ELR (cell line): ENCODE measurements around the gene AFG1L.

Experiments
- DNase-seq: peaks from one replicate; pipeline ENCODE4 v3.0.0-alpha.2; 2015; ENCODE audit warnings: low read depth

Gene AFG1L

DNA sequence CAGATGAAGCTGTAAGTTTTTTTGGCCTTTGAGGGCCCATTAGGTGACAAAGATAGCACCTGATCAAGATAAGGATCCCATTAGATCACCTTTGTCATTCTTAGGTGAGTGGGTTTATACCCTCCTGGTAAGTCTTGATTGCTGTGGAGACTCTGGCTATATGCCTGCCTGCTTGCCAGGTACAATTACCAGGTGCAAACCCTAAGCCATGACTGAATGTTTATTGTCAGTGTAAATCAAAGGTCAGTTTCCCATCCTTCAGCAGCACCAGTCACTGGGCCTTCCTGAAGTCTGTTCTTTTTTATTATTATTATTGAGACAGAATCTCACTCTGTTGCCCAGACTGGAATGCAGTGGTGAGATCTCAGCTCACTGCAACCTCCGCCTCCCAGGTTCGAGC, 159.5 kb downstream of the AFG1L start:
- no peak for DNase-seq

DNA sequence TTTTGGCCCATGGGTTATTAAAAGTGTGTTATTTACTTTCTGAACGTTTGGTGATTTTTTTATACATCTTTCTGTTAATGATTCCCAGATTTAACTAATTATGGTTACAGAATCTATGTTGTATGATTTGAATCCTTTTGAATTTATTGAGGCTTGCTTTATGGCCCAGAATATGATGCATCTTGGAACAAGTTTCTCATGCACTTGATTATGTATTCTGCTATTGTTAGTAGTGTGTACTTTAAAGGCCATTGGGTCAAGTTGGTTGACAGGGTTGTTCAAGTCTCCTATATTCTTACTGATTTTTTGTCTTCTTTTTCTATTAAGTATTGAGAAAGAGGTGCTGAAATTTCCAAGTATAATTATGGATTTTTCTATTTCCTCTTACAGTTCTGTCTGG, 160.8 kb downstream of the AFG1L start:
- no peak for DNase-seq

DNA sequence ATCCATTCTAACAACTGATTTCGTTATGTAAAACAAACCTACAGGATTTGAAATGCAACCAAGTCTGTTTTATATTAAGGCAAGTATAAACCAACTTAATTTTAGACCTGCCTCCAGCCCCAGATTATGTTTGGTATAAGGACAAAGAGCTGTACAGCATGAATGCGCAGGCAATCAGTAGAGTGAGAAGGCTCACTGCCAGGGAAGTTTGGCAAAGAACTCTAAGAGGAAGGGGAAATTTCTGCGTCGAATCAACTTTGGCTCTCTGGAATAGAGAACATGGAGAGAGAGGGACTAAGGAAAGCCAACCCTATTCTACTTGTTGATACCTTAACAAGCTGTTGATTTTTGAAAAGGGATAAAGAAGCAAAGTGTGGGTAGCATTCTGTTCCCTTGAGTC, 168.9 kb downstream of the AFG1L start:
- no peak for DNase-seq

DNA sequence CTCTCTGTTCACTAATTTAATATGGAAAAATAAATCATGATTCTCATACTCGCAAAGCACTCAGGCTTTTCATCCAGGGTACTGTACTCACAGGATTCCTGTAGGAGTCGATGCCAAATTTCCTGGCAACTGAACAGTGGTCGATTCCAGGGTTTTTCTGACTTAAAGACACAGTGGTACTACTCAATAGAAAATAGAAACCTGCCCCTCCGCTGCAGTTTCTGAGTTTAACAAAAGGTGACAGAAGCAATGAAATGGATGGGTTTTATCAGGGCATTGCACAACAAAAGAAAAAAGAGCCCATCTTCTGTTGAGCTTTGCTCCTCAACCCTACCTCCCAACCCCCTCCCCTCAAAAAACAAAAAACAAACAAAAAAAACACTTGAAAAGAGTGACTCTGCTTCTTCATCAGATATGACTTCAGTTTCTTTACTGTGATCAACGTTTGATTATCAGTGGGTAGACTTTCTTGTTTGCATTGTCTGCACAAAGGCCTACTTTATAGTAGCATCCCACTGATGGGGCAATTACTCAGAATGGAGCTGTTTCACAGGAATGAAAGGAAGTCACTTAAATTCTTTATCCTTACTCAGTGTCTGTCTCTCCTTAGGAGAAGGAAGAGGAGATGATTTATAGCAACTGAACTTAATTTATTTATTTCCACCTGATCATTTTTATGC, 169.7 kb downstream of the AFG1L start:
- peak; percentile 48 for DNase-seq

DNA sequence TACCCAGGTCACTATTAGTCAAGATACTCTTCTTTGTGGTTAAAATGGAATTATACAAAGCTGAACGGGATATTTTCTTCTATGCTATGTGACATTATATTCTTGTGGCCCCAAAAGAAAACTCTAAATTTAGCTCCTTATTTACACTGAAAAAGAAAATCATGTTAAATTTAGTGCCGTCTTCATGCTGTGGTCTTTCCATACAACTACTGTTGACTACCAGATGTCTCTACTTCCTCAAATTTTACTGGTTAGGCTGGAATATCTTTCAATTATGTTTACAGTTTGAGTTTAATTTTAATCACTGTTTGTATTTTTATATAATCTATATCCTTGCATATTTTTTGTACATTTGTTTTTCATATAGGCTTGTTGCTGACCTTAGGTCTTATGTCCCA, 170.2 kb downstream of the AFG1L start:
- no peak for DNase-seq

DNA sequence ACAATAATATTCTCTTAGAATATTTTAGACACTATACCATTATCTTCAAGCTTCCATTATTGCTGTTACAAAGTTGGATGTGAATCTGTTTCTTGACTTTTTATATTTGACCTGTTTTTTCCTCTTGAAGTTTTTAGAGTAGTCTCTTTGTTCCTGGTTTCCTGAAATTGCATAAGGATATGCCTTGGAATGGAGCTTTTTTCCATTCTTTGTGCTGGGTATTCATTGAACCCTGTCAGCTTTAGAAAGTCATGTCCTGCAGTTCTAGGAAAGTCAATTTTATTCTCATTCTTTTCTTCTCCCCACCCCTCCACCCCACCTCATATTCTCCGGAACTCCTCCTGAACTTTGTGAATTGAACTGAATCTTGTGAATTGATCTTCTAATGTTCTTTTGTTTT, 173.5 kb downstream of the AFG1L start:
- no peak for DNase-seq

DNA sequence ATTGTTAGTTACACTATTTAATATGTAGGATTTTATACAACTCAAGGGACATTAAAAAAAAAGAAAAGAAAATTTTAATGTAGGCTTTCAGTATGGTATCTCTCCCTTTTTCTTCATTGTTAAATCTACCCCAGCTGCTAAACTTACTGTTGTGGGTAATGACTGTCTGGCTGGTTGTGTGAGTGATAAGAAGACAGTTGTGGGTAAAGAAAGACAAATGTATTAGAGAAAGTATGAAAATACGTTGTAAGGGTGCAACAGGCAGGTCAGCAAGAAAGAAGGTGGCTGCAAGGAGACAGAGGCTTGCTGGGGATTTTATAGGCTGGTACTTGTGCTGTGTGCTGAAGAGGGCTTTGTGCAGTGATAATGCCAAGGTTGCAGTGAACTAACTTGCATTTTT, 174.5 kb downstream of the AFG1L start:
- DNase-seq = no peak

DNA sequence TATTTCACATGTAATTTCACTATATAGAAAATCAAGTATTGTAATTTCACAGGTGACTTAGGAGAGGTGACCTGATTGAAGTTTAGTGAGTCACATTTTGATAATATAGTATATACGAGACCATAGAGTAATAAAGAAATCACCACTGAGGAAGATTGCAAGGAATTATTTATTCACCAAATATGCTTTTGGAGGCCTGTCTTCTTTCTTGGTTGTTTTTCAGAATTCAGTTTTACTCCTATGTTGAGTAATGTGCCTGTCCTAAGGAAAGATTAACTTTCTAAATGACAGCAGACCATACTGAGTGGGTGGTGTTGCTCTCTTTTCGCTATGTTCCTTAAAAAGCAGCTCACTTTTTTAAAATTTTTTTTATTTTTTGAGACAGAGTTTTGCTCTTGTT, 178.3 kb downstream of the AFG1L start:
- DNase-seq = no peak

DNA sequence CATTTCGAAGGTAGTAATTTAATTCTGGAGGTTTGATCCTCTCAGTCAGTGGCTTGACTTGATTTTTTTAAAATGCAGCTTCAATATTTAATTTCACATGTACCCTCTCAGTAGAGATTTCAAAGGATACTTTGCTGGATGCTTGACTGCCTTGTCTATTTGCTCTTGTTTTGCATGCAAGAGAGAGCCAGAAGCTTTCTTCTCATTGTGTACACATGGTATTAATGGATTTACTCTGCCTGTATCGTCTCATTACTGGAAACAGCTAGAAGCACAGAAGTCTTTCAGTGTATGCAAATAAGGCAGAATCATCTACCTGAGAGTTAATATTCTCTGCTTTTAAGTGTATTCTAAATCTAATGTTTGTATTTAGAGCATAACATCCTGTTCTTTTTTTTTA, 181.5 kb downstream of the AFG1L start:
- DNase-seq = no peak

DNA sequence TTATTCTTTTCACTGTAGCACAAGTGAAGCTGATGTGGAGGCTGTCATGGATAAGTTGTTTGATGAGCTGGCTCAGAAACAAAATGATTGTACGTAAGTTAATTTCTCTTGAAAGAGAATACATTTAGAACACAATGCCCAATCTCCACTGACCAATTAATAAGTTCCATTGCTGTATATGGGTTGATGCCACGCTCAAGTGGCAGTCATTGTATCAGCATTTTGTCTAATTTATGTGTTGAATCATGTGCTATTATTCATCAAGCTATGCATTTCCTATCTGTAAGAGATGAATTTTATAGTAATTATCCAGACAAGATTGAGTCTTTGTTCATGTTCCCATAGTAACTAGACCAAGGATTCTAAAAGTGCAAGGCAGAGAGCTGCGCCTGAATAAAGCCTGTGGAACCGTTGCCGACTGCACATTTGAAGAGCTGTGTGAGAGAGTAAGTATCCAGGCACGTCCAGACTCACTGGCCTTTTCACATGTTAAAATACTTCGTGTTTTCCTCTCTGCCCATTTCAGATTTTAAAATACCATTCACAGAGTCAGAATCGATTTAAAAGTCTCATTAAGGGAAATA, 182.1 kb downstream of the AFG1L start:
- DNase-seq = no peak

DNA sequence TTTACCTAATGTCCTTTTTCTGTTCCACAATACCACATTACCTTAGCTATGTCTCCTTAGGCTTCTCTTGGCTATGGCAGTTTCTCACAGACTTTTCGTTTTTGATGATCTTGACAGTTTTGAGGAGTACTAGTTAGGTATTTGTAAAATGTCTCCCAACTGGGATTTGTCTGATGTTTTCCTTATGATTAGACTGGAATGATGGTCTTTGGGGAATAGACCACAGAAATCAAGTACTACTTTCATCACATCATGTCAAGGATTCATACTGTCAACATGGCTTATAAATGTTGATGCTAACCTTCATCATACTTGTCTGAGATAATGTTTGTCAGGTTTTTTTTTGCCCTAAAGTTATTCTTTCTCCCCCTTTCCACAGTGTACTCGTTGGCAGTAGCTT, 187.7 kb downstream of the AFG1L start:
- DNase-seq = no peak

DNA sequence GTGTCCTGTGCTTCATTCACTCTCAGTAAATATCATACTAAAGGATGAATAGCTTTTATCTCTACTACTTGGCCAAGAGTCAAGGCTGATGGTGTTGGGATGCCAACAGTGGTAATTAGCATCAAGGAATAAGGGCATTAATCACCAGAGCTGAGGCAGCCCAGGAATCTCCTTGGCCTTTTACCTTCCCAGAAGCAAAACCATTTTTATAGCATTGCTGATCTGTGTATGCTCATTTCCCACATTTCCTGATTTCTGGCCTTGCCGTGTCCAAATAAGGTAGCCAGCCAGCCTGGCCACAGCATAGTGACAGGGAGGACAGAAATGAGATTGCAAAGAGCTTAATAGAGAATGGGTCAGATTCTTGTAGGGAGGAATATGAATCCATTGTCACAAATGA, 189.2 kb downstream of the AFG1L start:
- no peak for DNase-seq

DNA sequence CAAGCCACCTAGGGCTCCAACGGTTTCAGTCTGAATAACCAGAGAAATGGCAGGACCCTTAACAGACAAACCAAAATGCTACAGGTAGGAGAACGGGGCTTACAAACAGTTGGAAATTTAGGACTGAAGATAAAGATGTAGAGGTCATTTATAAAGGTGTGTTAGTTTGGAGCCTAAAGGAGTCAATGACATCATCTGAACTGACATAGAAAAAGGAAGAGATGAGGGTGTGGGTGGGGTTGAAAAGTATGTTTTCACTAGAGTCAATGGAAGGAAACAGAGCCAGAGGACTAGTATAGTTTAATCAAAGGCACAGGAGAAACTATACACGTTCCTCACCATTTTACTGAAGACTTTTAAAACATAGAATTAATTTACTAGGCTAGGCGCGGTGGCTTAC, 194.8 kb downstream of the AFG1L start:
- no peak for DNase-seq

DNA sequence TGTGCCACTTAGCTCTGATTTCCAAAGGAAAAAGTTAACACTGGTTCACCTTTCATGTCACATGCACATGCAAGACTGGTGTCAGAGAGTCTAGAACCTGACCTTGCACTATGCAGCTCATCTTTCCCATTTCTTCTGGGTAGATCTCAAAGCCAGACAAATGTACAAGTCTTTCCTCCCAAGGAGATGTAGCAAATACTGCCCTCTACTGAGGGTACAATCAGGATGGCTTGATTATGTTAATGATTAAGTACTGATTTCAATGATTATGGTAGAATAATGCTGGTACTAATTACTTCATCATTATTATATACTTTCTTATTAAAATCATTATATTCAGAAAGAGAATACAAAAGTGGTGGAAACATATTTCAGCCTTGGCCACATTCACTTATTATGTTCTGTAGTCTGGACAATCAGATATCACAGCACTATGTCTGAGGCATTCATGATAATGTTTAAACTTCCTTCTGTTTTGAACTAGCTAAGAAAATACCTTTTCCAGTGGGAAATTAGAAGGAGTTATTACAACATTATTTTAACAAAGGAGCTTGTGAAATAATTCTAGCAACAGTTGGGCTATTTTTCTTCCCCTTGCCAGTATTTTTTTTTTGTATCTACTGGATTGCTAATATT, 197.4 kb downstream of the AFG1L start:
- peak; percentile 61 for DNase-seq

DNA sequence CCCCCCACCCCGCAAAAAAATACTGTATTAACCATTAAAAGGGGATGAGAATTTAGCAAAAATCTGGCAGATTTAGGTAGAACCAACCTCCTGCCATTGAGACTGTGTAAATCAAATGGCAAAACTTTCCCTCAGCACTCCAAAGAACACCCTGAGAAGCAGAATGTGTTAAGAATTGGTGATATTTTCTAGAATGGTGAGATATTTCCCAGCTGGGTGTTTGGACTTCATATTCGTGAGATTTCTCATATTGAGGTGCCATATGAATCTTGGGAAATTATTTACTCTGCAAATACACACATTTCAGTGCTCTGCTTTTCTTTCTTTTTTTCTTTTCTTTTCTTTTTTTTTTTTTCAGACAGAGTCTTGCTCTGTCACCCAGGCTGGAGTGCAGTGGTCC, 199.6 kb downstream of the AFG1L start:
- no peak for DNase-seq

DNA sequence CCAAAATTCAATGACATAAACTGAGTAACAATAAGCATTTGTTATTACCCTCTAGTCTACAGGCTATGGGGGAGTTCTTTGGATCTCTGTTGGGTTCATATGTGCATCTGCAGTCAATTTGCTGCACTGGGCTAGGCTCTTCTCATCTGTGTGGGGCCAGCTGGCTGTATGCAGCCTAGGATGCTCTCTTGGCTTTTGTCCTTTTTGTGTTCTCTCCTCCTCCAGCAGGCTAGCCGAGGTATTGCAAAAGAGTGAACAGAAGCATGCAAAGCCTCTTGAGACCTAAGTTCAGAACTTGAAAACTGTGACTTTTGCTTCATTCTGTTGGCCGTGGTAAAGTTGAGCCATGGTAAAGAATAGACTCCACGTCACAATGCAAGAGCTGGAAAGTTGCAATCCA, 203.0 kb downstream of the AFG1L start:
- DNase-seq = peak; percentile 57

DNA sequence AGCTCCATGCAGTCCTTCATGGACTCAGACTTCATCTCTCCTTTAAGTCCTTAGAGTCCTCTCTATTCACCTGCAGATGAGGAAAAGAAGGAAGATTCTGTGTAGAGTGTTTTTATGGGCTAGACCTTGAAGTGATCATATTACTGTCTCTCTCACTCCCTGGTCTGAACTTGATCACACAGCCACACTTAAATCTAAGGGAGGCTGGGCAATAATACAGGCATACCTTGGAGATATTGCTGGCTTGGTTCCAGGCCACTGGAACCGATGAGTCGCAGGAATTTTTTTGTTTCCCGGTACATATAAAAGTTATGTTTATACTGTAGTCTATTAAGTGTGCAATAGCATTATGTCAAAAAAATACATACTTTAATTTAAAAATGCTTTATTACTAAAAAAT, 206.7 kb downstream of the AFG1L start:
- peak; percentile 64 for DNase-seq

DNA sequence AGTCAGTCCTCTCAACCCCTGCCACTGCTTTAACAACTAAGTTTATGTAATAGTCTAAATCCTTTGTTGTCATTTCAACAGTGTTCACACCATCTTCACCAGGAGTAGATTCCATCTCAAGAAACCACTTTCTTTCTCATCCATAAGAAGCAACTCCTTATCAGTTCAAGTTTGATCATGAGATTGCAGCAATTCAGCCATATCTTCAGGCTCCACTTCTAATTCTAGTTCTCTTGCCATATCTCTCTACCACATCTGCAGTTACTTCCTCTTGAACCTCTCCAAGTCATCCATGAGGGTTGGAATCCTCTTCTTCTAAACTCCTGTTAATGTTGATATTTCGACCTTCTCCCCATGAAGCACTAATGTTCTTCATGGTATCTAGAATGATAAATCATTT, 208.0 kb downstream of the AFG1L start:
- DNase-seq = no peak

DNA sequence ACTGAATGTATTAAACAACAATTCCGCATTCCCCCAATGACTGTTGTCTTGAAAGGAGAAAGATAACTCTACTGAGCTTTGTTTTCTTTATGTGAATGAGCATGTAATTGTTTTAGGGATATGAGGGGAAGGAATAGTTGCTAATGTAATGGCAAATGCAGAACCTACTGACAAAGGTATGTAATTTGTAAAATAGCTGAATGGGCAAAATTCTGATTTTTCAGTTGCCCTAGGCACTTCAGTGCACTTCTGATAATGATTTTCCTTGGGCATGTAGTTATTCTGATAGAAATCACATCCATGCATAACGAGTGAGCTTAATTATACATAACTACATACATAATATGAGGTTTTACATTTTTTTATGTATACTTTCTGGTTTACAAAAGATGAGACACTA, 212.5 kb downstream of the AFG1L start:
- no peak for DNase-seq

DNA sequence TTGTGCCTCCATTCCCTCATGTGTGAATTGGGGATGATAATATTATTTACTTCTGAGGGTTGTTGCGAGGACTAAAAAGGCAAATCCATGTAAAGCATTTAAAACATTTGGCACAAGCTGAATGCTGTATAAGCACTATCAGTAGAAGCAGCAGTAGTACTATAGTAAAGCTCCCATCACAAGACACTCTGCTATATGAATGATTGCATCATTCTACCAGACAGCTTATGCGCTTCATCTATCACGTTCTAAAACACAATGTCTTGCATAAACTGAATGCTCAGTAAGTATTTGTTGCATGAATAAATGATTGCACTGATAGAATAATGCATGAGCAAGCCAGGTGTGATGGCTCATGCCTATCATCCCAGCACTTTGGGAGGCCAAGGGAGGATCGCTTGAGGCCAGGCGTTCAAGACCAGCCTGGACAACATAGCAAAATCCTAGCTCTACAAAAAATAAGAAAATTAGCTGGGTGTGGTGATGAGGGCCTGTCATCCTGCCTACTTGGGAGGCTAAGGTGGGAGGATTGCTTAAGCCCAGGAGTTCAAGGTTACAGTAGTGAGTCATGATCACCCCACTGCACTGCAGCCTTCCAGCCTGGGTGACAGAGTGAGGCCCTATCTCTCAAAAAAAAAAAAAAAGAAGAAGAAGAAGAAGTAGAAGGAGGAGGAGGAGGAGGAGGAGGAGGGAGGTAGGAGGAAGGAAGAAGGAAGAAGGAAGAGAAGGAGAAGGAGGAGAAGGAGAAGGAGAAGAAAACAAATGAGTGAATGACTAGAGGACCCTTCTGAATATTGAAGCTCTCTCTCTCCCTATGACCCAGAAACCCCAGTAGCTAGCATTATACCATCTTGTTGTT, 215.8 kb downstream of the AFG1L start:
- no peak for DNase-seq

DNA sequence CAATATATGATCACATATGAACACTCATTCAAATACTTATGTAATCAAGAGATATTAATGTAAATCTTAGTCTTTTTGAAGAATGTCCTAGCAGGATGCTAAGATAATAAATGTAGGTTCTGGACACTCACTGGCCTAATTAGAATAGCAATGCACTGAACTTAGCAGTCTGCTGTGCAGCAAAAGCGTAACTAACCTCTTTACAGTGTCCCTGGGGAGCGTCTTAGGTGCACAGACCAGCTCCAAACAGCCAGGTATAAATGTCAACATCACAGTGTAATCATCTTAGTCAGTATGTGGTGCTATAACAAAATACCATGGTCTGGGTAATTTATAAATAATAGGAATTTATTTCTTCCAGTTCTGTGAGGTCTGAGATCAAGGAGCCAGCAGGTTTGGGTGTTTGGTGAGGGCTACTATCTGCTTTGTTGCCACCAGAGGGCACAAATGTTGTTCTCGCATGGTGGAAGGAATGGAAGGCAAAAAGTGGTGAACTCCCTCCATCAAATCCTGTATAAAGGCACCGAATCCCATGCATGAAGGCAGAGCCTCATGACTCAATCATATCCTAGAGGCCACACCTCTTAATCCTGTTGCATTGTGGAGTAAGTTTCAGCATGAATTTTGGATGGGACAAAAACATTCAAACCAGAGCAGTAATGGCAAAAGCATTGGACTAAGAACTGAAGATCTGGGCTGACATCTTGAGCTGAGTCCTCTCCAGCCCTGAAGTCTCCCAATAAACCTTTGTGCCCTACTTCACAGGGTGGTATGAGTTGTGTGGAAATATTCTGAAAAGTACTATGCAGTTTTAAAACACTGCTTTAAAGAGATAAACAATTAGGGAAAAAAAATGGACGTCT, 224.1 kb downstream of the AFG1L start:
- peak; percentile 55 for DNase-seq

DNA sequence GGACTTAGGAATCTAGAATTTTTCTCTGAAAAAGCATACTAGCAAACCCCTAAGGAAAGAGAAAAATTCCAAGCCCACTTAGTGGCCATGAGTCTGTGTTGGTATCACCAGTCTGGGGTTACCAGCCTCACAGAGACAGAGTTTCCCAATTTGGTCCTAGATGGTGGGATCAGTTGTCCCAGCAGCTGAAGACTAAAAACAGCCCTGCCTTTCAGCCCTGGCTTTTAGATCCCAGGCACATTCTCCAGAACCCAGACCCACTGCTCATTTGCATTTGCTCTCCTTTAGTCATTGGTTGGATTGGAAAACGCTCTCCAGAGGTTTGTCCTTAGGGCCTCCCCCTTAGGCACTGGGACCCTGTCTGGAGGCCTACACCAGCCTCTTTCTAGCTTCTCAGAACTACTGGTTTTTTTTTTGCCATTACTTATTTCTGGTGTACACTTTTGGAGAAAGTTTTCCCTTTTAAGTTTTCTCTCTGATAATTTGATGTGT, 226.8 kb downstream of the AFG1L start:
- no peak for DNase-seq
